ENCODE results near the gene ALG14.
"Not testable (repeated sequence)": the region's sequence is repeated elsewhere in the genome, so short reads cannot be mapped to it uniquely, and the experiment has no call there.

Gene ALG14

DNA sequence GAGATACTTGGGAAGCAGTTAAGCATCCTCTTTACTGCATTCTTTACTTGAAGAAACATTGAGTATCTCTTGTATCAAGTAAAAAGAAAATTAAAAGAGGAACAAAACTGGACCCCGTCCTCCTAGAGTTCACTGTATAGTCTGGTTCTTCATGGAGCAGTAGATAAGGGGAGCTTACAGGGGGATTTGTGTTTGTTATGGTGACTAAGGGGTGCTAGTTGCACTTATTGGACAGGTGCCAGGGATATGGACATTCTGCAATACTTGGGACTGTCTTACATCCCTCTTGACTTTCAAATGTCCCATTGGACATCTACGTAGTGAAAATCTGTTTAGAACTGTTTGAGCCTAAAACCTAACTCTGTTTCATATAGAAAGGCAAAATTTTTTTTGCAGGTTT lies 67.2 kb downstream of the ALG14 start:
- DNase-seq: peak; percentile 12

DNA sequence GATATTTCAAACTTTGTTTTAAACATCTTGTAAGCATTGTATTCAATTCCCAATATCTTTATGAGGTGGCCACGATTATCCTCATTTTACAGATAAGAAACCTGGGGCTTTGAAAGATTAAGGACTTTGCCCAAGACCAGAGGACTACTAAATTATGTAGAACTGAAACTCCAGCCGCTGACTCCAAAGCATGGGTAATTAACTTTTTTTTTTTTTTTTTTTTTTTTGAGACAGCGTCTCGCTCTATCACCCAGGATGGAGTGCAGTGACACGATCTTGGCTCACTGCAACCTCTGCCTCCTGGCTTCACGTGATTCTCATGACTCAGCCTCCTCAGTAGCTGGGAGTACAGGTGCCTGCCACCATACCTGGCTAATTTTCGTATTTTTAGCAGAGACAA lies 68.7 kb downstream of the ALG14 start:
- DNase-seq: no peak

DNA sequence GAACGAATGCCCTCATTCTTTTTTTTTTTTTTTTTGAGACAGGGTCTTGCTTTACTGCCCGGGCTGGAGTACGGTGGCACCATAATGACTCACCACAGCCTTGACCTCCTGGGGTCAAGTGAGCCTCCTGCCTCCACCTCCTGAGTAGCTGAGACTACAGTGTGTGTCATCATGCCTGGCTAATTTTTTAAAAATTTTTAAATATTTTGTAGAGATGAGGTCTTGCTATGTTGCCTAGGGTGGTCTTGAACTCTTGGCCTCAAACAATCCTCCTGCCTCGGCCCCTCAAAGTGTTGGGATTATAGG lies 69.4 kb downstream of the ALG14 start:
- DNase-seq: no peak

DNA sequence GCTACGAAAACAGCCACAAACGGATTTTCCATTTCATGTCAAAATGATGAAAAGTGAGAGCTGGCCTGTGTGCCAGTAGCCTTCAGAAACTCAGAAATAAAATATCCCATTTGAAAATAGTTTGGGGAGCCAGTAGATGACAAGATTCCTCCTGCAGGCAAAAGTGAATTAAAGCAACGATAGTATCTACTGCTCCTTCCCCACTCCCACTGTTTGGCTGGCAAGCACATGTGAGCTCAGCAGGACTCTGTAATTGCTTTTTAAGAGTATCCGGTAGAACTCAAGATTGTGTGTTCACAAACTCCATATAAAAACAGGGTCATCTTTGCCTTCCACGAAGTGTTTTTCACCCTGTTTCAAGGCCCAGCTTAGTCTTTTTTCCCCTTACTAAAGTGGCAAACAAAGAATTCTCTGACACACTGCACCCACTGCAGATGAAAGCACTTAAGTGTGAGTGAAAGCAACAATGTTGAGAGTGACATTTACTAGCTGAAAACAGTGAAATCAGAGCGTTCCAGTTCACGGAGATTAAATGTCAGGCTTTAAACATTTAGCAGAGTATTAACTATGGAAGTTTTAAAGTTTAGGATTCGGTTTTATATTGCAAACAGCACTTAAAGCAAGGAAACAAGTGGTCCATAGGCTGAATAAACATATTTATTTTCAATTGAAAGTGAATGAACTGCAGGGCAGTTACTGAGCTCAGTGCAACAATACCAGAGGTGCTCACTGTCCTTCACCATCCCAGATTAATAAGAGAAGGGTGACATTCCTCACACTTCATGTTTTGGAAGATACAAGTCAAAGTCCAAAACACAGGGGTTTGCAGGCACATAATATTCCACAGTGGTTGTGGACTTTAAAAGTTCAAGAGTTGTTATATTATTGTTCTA lies 70.0 kb downstream of the ALG14 start:
- no peak for DNase-seq

DNA sequence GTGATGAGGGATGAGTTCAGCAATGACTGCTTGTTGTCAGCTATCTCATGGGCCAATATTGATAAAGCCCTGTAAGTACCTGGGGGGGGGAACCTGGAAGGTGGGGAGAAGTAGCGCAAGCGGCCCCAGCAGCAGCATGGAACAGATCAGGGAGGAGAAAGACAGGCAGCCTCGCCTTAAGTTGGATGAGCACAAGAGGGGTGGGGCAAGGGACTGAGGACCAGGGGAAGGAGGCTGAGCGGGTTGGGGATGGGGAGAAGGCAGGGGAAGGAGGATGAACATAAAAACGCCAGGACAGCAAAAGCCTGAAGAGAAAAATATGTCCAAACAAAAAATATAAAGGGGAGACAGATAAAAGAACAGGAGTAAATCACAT lies 70.6 kb downstream of the ALG14 start:
- DNase-seq: no peak

DNA sequence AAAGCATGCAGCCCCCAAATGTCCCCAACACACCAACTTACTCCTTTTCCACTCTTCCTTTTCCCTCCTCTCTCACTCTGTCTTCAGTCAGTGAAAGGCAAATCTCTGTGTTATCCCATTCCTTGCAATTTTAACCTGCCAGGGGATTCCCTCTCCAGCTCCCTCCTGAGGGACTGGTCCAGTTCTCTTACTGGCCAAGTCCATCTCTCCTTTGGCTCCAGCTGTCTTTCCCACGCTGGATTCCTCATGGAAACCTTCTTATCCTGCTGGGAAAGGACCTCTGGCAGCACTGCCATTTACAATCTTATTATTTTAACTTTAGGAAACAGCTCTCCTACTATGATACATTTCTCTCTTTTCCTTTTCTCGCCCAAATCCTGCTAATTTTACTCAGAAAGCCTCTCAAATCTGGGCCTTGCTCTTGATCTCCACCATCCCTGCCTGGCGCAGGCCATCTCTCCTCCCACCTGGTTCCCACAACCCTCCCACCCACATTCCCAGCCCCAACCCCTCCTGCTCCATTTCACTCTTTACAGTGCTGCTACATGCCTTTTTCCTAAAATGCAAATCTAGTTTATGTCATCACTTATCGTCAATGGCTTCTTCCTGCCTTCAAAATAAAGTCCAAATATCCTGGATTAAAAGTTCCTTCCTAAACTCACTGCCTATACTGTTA lies 73.2 kb downstream of the ALG14 start:
- no peak for DNase-seq

DNA sequence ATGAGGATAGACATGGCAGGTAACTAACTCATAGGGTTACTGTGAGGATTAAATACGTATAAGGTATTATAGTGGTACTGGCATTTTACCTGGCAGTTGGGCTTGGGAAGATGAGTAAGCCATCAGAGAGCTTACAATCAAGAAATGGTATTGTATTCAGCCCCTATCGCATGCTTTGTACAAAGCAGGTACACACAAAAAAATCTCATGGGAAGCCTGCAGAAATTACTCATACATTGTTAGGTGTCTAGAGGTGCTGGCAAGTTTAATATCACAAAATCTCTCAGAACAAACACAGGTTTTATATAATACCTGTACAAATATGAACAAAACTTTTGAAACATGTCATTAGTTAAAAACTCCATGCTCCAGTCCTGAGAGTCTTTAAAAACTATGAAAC lies 74.0 kb downstream of the ALG14 start:
- DNase-seq: no peak

DNA sequence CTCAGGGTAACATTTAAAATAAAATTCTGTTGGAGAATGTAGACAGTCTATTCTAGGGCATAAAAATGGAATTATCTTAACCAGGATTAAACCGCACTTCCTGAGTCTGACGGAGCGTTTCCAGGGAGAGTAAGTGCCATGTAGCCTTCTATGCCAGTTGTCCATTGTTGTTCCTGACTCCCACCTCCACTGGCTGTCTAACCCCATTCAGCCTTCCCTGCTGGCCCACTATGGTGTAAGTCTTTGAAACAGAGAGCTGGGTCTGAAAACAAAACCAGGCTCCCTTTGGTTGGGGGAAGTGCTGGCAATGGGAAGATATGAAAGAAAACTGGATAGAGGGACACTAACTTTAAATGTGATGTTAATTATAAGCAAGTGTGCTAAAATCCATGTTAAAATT lies 74.6 kb downstream of the ALG14 start:
- no peak for DNase-seq

DNA sequence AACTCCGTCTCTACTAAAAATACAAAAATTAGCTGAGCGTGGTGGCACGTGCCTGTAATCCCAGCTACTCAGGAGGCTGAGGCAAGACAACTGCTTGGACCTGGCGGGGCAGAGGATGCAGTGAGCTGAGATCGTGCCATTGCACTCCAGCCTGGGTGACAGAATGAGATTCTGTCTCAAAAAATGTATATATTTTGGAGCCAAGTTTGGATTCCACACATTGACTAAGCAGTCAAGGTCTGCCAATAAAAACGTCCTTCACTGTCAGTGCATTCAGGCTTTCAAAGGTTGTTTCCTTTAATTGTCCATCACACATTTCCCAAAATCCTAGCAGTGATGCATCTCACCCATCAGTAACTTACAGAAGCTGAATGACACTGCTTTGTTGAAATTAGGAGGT lies 77.2 kb downstream of the ALG14 start:
- not testable (repeated sequence) for DNase-seq

DNA sequence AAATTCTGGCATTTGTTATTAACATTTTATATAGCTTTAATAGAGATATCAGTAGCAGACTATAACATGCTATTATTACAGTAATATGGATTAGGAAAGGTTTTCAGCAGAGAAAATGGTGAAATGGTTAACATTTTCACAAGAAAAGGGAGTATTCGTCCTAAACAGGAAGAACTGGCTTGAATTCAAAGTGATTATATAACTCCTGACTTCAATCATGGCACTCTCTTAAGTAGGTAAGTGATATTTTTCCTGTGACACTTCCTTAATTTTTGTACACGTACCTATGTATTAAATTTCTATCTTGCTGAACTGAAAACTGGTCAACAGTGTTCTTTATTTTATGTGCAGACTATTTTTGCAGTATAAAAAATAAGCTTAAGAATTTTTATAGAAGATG lies 77.9 kb downstream of the ALG14 start:
- no peak for DNase-seq

DNA sequence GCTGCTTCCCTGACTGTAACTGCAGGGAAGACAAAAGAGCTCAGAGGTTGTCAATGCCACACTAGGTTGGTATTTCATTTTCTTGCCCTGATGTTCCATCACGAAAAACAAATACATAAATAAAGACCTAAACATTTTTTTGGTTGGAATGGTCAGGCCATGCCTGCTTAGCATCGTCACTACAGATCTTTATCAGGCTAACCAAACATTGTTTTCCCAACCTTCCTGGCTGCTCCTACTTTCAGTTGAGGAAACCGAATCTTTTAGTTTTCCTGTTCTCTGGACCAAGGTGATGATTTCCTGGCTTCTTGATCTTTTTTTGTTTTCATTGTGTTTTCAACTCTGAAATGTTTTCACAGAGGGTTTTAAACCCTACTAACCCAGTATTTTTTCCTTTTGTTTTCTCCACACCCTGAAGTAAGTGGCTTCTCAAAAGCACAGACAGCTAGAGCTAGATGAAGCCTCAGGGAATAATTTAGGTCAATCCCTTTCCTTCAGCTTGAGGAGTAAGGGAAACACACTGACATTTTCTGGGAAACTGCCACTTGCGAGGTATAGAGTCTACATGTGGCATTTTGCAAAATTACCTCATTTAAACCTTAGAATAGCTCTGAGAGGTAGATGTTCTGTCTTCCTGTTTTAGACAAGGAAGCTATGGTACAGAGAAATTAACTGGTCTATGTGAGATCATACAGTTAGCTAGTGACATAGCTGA lies 78.7 kb downstream of the ALG14 start:
- DNase-seq: no peak

DNA sequence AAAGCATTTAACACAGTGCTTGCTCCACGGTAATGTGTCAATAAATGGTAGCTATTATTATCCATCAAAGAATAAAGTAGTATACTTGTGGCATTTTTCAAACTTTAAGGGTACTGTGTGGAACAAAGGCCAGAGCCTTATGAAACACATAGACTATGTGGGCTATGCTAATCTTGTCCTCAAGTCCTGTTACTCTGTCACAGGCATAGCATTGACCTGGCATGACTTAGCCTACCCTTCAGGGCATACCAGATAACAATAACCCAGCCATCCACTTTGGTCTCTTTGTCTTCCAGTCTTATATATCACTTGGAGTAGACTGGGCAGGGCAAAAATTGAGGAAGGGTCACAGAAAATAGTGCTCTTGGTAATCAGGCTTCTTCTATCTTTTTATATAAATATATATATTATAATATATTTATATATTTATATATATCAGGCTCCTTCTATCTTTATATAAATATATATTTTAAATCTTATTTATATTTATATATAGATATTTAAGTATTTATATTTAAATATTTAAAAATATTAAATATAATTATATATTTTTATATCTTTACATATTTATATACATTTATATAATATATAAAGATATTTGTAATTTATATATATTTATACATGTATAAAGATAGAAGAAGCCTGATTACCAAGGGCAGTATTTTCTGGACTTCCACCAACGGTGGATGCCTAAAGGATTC lies 79.7 kb downstream of the ALG14 start:
- no peak for DNase-seq

DNA sequence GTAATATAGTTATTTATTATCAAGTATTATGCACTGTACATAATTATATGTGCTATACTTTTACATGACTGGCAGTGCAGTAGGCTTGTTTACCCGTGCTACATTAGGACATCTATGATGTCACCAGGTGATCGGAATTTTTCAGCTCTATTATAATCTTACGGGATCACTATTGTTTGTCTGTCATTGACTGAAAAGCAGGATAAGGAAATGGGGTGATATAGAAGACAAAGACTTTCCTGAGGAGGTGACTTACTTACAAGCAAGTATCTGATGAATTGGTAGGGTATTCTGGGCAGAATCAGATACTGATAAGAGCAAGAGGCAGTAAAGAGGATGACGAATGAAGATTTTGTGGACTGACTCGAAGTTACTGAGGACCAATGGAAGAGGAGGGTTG lies 80.6 kb downstream of the ALG14 start:
- DNase-seq: no peak

DNA sequence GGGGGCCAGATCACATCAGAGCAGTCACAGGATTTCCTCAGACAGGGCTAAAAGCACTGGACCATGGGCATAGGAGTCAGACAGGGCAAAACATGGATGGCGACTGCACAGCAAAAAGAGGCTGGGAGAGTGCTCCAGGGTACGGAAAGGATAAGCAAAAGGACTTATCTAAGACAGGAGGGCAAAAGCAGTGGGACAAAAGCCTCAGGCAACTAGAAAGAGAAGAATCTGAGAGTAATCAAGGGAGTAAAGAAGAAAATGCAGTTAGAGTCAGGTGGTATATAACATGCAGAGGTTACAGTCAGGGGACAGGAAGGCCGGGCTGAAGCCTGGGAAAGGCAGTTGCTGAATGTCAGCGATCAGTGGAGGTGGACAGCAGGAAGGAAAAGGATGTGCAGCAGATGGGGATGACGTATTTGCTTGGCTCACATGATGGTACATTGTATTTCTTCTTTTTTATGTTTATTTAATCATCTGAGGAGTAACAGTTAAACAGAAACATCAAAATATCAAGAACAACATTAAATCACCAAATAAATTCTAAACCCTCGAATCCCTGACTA lies 82.8 kb downstream of the ALG14 start:
- DNase-seq: no peak

DNA sequence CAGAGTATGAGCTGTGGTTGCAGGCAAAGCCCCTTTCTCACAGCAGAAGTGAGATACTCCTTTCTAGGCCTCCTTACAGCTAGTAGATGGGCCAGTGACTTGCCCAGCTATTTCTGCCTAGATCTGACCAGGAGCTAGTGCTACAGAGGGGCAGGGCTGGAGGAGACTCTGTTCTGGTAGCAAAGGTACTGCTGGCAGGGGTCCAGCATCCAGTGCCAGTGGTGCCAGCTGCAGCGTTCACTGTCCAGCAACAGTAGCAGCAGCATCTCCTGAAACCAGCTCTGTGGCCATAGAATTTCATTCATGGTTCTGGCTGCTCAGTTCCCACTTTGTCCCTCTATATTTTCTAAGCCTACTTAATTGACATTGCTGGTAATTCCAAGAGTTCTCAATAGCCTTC lies 83.4 kb downstream of the ALG14 start:
- no peak for DNase-seq

DNA sequence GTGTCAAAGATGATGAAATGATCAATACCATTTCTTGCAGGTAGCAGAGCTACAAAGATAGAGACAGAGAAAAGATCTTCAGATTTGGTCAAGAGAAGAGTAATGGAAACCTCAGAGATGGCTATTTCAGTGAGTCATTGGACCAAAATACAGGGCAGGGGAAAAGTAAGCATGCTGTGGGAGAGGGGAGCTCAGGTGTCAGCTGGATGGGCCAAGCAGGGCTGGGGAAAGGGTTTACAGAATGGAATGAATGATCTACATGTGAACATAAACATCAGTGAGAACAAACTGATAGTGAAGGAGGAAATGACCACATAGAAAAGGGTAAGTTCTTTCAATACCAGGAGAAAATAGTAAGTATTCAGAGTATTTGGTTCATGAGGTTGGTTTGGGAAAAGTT lies 84.4 kb downstream of the ALG14 start:
- DNase-seq: no peak

DNA sequence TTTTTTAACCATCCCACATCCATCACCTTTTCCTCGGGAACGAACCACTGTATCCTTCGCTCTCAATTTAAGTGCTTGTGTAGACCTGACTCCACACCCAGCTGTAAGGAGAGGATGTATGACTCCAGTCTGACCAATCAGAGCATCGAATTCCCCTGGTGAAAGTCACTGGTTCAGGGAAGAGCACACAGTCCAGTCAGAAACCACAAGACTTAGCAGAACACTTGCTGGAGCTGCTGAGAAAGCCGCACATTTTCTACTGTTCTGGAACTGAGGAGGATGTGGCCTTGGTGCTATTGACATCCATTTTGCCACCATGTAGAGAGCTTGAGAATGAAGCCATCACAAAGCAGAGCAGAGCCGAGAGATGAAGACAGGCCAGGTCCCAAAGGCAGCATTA lies 86.0 kb downstream of the ALG14 start:
- DNase-seq: no peak

DNA sequence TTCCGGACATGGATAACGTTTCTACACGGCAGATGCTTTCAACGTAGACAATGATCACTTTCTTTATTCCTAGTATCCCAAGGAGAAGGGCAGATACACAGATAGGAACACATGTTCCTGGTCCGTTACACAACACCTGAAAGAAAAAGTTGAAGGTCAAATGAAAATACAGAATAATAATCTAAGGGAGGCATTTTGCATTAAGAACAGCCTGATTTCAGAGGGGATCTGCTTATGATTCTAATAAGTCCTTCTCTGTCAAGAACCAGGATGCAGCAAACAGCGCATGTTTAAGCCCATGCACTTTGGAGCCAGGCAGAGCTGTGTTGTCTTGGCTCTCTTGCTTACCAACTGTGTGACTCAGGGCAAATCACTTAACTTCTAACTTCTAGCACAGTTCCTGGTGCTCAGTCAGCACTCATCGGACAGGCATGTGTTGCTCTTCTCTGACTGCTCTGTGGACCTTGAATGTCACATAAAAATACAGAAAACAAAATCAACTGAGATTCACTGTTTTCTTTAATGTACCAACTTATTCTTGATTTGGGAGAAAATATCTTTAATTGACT lies 89.5 kb downstream of the ALG14 start:
- DNase-seq: no peak

DNA sequence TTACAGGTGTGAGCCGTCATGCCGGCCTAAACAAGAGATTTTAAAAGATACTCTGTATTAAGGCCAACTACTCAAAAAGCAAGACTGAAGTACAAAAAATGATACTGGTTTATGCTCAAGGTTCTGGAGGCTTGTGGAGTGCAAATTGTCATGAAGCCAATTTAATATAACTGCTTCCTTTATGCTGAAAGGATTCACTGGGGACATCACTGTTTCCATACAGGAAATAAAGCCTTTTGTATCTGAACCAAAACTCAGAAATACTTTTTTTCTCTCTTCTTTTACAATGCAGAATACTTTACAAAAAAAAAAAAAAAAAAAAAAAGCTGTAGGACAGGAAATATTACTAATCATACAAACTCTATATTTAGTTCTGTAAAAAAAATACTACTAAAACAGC lies 90.4 kb downstream of the ALG14 start:
- no peak for DNase-seq

DNA sequence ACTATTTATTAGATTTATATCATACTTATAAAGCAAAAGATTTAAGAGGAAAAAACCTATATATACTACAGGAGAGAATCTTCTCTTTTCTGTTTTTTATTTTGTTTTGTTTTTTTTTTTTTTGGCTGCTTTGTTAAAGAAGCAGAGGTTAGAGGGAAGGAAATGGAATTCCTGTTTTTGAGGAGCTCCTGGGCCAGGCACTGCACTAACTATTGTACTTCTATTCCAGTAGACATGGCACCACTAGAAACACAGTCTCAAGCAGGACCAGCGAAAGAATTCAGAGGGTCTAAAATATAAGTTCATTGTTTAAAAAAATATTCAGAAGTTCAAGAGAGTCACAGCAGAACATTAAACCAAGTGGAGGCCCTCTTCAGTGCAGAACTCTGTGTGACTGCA lies 91.2 kb downstream of the ALG14 start:
- no peak for DNase-seq

DNA sequence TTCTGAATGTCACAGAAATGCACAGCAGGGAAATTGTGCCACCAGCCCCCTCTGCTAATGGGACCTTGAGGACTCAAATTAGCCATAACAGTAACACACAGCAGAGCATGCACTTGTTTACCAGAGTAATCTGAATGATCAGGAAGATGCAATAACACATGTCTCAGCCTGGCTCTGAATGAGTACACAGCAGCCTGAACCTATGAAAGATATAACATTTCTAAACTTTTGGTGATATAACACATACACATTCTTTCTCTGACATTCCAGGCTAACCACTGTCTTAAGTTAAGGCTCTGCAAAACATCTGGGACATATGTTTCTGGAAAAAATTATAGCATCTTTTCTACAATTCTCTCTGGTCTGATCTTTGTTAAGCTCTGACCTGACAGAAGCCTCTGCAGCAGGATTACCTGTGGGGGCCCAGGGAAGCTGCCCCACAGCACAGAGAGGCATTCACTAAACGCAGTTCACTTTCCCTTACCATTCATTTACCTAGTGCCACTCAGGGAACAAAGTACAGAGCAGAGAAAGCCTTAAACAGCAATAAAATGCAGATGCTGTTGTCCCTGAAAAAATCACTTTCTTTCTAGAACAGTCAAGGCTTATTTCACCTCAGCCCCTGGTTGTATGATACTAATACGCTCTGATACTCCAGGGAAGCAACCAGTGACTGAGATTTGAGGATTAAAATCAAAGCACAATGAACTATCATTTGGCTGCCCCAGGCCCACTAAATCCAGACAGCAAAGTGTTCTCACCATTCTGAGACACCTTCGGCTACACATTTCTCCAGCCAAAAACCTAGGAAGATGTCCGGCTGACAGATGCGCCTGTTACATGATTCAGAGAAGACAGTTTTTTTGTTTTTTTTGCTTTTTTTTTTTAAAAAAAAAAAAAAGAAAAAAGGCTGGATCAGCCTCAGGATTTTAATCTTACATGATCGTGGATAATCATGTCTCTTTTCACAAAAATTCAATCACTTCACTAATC lies 91.9 kb downstream of the ALG14 start:
- DNase-seq: no peak
